ENCODE data around the gene OR1M1.
"Not testable (repeated sequence)": the region's sequence is repeated elsewhere in the genome, so short reads cannot be mapped to it uniquely, and the experiment has no call there.

Gene OR1M1

GRCh38 chr19:9086761-9087160, at the start of gene OR1M1:
TSS of gene OR1M1 (plus strand) at chr19:9087061. CDS start at chr19:9093245, 6,184 bp downstream.
- no peak for DNase-seq

- DNase-seq = no peak
These were observed 49.3 kb upstream of the OR1M1 start for GRCh38 chr19:9037400-9038062.

GRCh38 chr19:9039728-9040127, 47.1 kb upstream of the OR1M1 start:
- no peak for DNase-seq

- no peak for DNase-seq
These were observed 46.7 kb upstream of the OR1M1 start for GRCh38 chr19:9040131-9040530.

- DNase-seq = no peak
These were observed 45.8 kb upstream of the OR1M1 start for GRCh38 chr19:9041023-9041422.

- DNase-seq = no peak
These were observed 43.3 kb upstream of the OR1M1 start for GRCh38 chr19:9043524-9043923.

- no peak for DNase-seq
These were observed 42.4 kb upstream of the OR1M1 start for GRCh38 chr19:9044449-9044848.

GRCh38 chr19:9046694-9047093, 40.2 kb upstream of the OR1M1 start:
- DNase-seq = no peak

- DNase-seq = no peak
These were observed 34.0 kb upstream of the OR1M1 start for GRCh38 chr19:9052894-9053293.

- DNase-seq = not testable (repeated sequence)
These were observed 33.2 kb upstream of the OR1M1 start for GRCh38 chr19:9053674-9054073.

- no peak for DNase-seq
These were observed 32.7 kb upstream of the OR1M1 start for GRCh38 chr19:9054207-9054606.

- no peak for DNase-seq
These were observed 32.1 kb upstream of the OR1M1 start for GRCh38 chr19:9054765-9055164.

- not testable (repeated sequence) for DNase-seq
These were observed 30.7 kb upstream of the OR1M1 start for GRCh38 chr19:9056131-9056530.

- no peak for DNase-seq
These were observed 29.2 kb upstream of the OR1M1 start for GRCh38 chr19:9057505-9058258.

GRCh38 chr19:9058905-9059667, 27.8 kb upstream of the OR1M1 start:
- no peak for DNase-seq

GRCh38 chr19:9060564-9061340, 26.1 kb upstream of the OR1M1 start:
- DNase-seq = no peak

GRCh38 chr19:9061879-9062278, 25.0 kb upstream of the OR1M1 start:
- DNase-seq = no peak

GRCh38 chr19:9065457-9066014, 21.3 kb upstream of the OR1M1 start:
- no peak for DNase-seq

- DNase-seq = no peak
These were observed 16.8 kb upstream of the OR1M1 start for GRCh38 chr19:9070066-9070465.

- DNase-seq = not testable (repeated sequence)
These were observed 15.1 kb upstream of the OR1M1 start for GRCh38 chr19:9071720-9072119.

- no peak for DNase-seq
These were observed 13.1 kb upstream of the OR1M1 start for GRCh38 chr19:9073806-9074205.
